Thoracic aorta (tissue), 2 donors: ENCODE measurements around the gene HILPDA. TPM values are rescaled to one million over a fixed set of nuclear protein-coding genes. Genes with fewer than 3 reads are reported as not detected.

ENCODE experiments used
- ATAC-seq: fragments of 150-250 bp; one replicate; pipeline ENCODE4 v1.8.0; 2017; ENCODE audit warnings: low read depth; ENCODE audit not compliant: insufficient number of reproducible peaks, low FRiP score
- DNase-seq: peaks from one replicate; pipeline ENCODE4 v3.0.0-alpha.2; 2020; ENCODE audit warnings: low spot score
- H3K27ac ChIP-seq, 2 donors: fragments of 200-600 bp; sonication (generic); 1 replicate in 1 of 2; 2 replicates in 1 of 2; pipeline ENCODE4 v1.5.1; 2016; ENCODE audit warnings: mild to moderate bottlenecking in 2 of 2, moderate library complexity in 2 of 2
- H3K27me3 ChIP-seq: fragments of 200-600 bp; sonication (generic); replicated peaks from 2 replicates; pipeline ENCODE4 v1.6.0; 2016; ENCODE audit warnings: mild to moderate bottlenecking; ENCODE audit not compliant: insufficient read depth
- H3K36me3 ChIP-seq: fragments of 200-600 bp; sonication (generic); one replicate; pipeline ENCODE4 v1.5.1; 2016
- H3K4me1 ChIP-seq, 2 donors: fragments of 200-600 bp; sonication (generic); 1 replicate in 1 of 2; 2 replicates in 1 of 2; pipeline versions ENCODE4 v1.5.1 to v1.6.0; 2016; ENCODE audit warnings: low read depth in 2 of 2, mild to moderate bottlenecking in 1 of 2; ENCODE audit not compliant: control insufficient read depth in 1 of 2
- H3K4me3 ChIP-seq: fragments of 200-600 bp; sonication (generic); 2 replicates; pipeline ENCODE4 v1.5.1; 2016; ENCODE audit warnings: mild to moderate bottlenecking
- H3K9me3 ChIP-seq: fragments of 200-600 bp; sonication (generic); 2 replicates; pipeline ENCODE4 v1.5.1; 2016
- CTCF ChIP-seq: fragments of 200-600 bp; sonication (generic); IDR thresholded peaks from one replicate; pipeline ENCODE4 v1.5.1; 2019; ENCODE audit warnings: antibody characterized with exemption
- total RNA-seq, 2 donors: library from RNA; depleted of rRNA; stranded (reverse); fragments of >200 nt; gene quantifications; one replicate each; pipeline versions ENCODE4 v1.1.0 to v1.2.3, GENCODE V29; 2016

HILPDA gene
- total RNA-seq, 2 donors from 2014 or later, result 9.3 to 19.8 TPM

GRCh38 chr7:128408709-128409595, 46.7 kb upstream of the HILPDA start:
- no peaks in the 10 kb centered on the region for H3K27me3 ChIP-seq
- H3K4me3 ChIP-seq, result peak overlapping the region; percentile 87
- H3K36me3 ChIP-seq, result no peaks in the 10 kb centered on the region
- ATAC-seq, result no peak
- H3K27ac ChIP-seq, result peak overlapping the region; percentile 90 to 92
- no peaks in the 10 kb centered on the region for H3K9me3 ChIP-seq
- TF ChIP-seq CTCF, result no peak
- DNase-seq, result no peak
- peaks cover 26 to 38% of the 10 kb centered on the region in 2 donors for H3K4me1 ChIP-seq

GRCh38 chr7:128409596-128410450, 45.9 kb upstream of the HILPDA start, which contains the start of gene IMPDH1:
Gene IMPDH1, minus strand, starts transcription at chr7:128409982. Its CDS starts 81 bp downstream, at chr7:128409901.
- H3K4me3 ChIP-seq, result peak within 1 kb of the TSS; percentile 87
- H3K4me1 ChIP-seq, result peaks cover 21 to 29% of the 10 kb centered on the region in 2 donors
- DNase-seq (peak; percentile 59), ATAC-seq (peak; percentile 64)
- no peaks in the 10 kb centered on the region for H3K27me3 ChIP-seq
- H3K27ac ChIP-seq, result peak within 1 kb of the TSS; percentile 90 to 92
- no peaks in the 10 kb centered on the region for H3K36me3 ChIP-seq
- H3K9me3 ChIP-seq, result no peaks in the 10 kb centered on the region
- no peak for TF ChIP-seq CTCF

GRCh38 chr7:128410451-128410753, 45.3 kb upstream of the HILPDA start:
- H3K4me3 ChIP-seq, result peak overlapping the region; percentile 87
- no peaks in the 10 kb centered on the region for H3K36me3 ChIP-seq
- no peak for ATAC-seq
- TF ChIP-seq CTCF, result no peak
- peak overlapping the region; percentile 90 to 92 for H3K27ac ChIP-seq
- peaks cover 16 to 24% of the 10 kb centered on the region in 2 donors for H3K4me1 ChIP-seq
- H3K27me3 ChIP-seq, result no peaks in the 10 kb centered on the region
- no peak for DNase-seq
- H3K9me3 ChIP-seq, result no peaks in the 10 kb centered on the region

GRCh38 chr7:128415217-128415785, 40.4 kb upstream of the HILPDA start:
- ATAC-seq, result no peak
- H3K9me3 ChIP-seq, result no peaks in the 10 kb centered on the region

More at GRCh38 chr7:128415217-128415785, 40.4 kb upstream of the HILPDA start:
- H3K36me3 ChIP-seq, result no peaks in the 10 kb centered on the region
- no peak overlapping the region for H3K27ac ChIP-seq
- H3K4me1 ChIP-seq, result peaks cover 0 to 4% of the 10 kb centered on the region in 2 donors
- H3K27me3 ChIP-seq, result no peaks in the 10 kb centered on the region
- DNase-seq, result no peak
- TF ChIP-seq CTCF, result no peak
- H3K4me3 ChIP-seq, result no peak overlapping the region
